ENCODE measurements around the gene PRPF40B. TPM values are rescaled to one million over a fixed set of nuclear protein-coding genes. Genes with fewer than 3 reads are reported as not detected.

The PRPF40B gene
- total RNA-seq, 2 donors from 2014 or later = 6.3 to 9.3 TPM

DNA sequence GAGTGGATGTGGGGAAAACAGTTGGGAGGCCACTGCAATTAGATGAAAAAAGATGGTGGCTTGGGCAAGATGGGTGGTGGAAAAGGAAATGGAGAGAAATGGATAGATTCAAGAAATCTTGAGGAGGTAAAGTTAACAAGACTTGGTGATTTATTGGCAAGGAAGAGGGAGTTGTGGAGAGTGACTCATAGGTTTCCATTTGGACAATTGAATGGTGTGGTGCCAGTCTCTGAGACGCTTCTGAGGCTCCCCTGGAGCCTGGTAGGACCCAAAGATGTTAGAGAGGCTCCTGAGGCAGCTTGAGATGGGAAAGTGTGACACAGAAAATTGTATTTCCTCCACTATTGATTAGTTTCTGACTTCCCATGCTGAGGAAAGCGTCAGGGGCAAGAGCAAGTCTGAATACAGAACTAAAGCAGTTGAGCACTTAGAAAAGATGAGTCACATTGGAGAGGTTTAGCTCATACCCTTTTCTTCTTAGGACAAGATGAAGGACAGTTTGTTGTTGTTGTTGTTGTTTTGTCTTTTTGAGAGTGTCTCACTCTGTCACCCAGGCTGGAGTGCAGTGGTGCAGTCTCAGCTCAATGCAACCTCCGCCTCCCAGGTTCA lies 4.5 kb downstream of the PRPF40B start:
- Histone ChIP-seq H3K9me3 (no peaks in the 10 kb centered on the region), H3K36me3 (replicated peaks in 1 of 2; ENCODE audit: insufficient read depth in 1 of 2, low read depth in 2 of 2) (no peaks in the 10 kb centered on the region), H3K4me1 (peaks cover 12% of the 10 kb centered on the region), H3K27me3 (no peaks in the 10 kb centered on the region), H3K4me3 (no peak overlapping the region), H3K27ac (no peak overlapping the region)
- 84 to 96% methylated on average over 3 of the region's 3 CpGs for WGBS, 2 donors
- DNase-seq = no peak
- no peak for ATAC-seq
- no peak for TF ChIP-seq POLR2A (IDR thresholded peaks at IDR 0.05)
- TF ChIP-seq, protein P1, sequence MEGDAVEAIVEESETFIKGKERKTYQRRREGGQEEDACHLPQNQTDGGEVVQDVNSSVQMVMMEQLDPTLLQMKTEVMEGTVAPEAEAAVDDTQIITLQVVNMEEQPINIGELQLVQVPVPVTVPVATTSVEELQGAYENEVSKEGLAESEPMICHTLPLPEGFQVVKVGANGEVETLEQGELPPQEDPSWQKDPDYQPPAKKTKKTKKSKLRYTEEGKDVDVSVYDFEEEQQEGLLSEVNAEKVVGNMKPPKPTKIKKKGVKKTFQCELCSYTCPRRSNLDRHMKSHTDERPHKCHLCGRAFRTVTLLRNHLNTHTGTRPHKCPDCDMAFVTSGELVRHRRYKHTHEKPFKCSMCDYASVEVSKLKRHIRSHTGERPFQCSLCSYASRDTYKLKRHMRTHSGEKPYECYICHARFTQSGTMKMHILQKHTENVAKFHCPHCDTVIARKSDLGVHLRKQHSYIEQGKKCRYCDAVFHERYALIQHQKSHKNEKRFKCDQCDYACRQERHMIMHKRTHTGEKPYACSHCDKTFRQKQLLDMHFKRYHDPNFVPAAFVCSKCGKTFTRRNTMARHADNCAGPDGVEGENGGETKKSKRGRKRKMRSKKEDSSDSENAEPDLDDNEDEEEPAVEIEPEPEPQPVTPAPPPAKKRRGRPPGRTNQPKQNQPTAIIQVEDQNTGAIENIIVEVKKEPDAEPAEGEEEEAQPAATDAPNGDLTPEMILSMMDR (IDR thresholded peaks at IDR 0.05) = no peak
- intact Hi-C loops (cut with DNase I) = no loop called here

DNA sequence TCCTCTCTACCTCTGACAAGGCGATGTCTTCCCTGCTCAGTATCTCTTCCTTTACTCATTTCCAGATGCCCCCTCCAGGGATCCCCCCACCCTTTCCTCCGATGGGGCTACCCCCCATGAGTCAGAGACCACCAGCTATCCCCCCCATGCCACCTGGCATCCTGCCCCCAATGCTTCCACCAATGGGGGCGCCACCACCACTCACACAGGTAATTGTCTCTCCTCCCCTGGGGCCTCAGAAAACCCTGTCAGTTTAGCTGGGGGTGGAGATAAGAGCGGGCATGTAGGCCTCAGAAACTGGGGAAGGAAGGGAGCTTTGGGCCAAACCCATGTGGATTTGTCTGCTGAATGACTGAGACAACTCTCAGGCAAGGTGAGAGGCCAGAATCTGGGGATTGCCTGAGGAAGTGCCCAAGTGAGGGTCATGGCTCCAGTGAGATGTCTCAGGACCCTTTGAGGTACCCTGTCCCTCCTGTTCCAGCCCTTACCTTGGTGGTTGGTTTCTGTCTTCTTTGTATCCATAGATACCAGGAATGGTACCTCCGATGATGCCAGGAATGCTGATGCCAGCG lies 8.1 kb downstream of the PRPF40B start:
- Histone ChIP-seq H3K9me3 (no peaks in the 10 kb centered on the region), H3K27ac (no peak overlapping the region), H3K4me3 (no peak overlapping the region), H3K36me3 (replicated peaks in 1 of 2; ENCODE audit: insufficient read depth in 1 of 2, low read depth in 2 of 2) (peaks cover 0 to 3% of the 10 kb centered on the region in 2 donors), H3K4me1 (no peaks in the 10 kb centered on the region), H3K27me3 (no peaks in the 10 kb centered on the region)
- ATAC-seq (no peak), DNase-seq (no peak)
- WGBS, 2 donors = 90 to 91% methylated on average over 6 of the region's 6 CpGs
- intact Hi-C loops (cut with DNase I) = no loop called here
- TF ChIP-seq, protein P1 (IDR thresholded peaks at IDR 0.05) = no peak
- no peak for TF ChIP-seq POLR2A (IDR thresholded peaks at IDR 0.05)

DNA sequence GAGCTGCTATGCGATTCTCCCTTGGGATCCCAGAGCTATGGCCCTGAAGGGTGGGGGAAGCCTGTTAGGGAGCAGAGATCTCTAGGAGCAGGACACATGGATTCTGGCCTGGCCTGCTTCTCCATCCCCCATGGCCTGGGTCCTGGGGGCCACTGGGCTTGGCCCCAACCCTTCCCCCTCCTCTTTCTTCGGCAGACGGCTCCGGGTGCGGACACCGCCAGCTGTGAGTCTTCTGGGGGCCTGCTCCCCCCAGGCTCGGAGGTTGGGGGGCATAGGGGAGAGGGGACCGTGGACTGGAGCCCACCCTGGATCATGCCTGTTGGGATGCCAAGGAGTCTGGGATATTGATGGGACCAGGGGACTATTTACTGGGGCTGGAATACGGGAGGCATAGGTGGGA lies 9.0 kb downstream of the PRPF40B start:
- Histone ChIP-seq H3K36me3 (replicated peaks in 1 of 2; ENCODE audit: insufficient read depth in 1 of 2, low read depth in 2 of 2) (peaks cover 0 to 3% of the 10 kb centered on the region in 2 donors), H3K9me3 (no peaks in the 10 kb centered on the region), H3K27ac (no peak overlapping the region), H3K4me1 (no peaks in the 10 kb centered on the region), H3K27me3 (no peaks in the 10 kb centered on the region), H3K4me3 (no peak overlapping the region)
- TF ChIP-seq, protein P1 (IDR thresholded peaks at IDR 0.05) = no peak
- TF ChIP-seq POLR2A (IDR thresholded peaks at IDR 0.05) = no peak
- no peak for DNase-seq
- intact Hi-C loops (cut with DNase I) = no loop called here
- 97 to 100% methylated on average over 3 to 9 of the region's 9 CpGs for WGBS, 2 donors
- ATAC-seq = no peak

DNA sequence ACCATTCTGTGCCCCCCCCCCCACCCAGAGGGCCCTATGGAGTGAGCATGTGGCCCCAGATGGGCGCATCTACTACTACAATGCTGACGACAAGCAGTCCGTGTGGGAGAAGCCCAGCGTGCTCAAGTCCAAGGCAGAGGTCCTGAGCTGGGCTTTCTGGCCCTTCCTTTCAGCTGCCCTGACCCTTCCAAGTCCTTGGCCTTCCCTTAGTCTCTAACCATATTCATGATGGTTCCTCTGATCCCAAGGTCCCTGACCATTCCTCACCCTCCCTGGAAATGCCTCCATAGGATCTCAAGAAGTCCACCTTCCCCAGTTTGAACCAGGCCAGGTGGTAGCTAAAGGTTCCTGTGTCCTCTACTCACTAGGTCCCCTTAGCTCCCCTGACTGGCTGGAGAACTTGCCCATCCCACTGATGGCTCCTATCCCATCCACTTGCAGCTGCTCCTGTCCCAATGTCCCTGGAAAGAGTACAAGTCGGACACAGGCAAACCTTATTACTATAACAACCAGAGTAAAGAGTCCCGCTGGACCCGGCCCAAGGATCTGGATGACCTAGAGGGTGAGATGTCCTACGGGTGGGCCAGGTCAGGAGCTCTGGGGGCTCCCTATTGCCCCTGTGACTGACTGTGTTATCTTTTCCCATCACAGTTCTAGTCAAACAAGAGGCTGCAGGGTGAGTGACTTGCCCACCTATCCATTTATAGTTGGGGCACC lies 9.8 kb downstream of the PRPF40B start:
- DNase-seq = no peak
- H3K9me3 ChIP-seq = no peaks in the 10 kb centered on the region
- no peaks in the 10 kb centered on the region for H3K4me1 ChIP-seq
- no peak for ATAC-seq
- intact Hi-C loops (cut with DNase I) = no loop called here
- TF ChIP-seq, protein P1 (IDR thresholded peaks at IDR 0.05) = no peak
- no peak for TF ChIP-seq POLR2A (IDR thresholded peaks at IDR 0.05)
- 88 to 90% methylated on average over 3 to 8 of the region's 8 CpGs for WGBS, 2 donors
- H3K27me3 ChIP-seq = no peaks in the 10 kb centered on the region
- H3K27ac ChIP-seq = no peak overlapping the region
- H3K36me3 ChIP-seq (replicated peaks in 1 of 2; ENCODE audit: insufficient read depth in 1 of 2, low read depth in 2 of 2) = peaks cover 0 to 3% of the 10 kb centered on the region in 2 donors
- no peak overlapping the region for H3K4me3 ChIP-seq

Measured in body of pancreas (tissue), 4 donors.